GM19397 (cell line): ENCODE data around the gene LCE1E.

Experiments
- ATAC-seq: cut with Tn5 transposase; IDR thresholded peaks from one replicate; pipeline ENCODE4 v1.9.1; 2021; ENCODE audit warnings: mild to moderate bottlenecking, moderate library complexity; ENCODE audit not compliant: unreplicated experiment

The LCE1E gene

GRCh38 chr1:152786077-152786476 is at the start of gene LCE1E:
Gene LCE1E, plus strand, starts transcription at chr1:152786257. Its CDS starts 1,043 bp downstream, at chr1:152787300.
- ATAC-seq, result no peak

- no peak for ATAC-seq
Observed at GRCh38 chr1:152737997-152738396, 48.1 kb upstream of the LCE1E start.

- no peak for ATAC-seq
Observed at GRCh38 chr1:152739841-152740240, 46.2 kb upstream of the LCE1E start.

DNA sequence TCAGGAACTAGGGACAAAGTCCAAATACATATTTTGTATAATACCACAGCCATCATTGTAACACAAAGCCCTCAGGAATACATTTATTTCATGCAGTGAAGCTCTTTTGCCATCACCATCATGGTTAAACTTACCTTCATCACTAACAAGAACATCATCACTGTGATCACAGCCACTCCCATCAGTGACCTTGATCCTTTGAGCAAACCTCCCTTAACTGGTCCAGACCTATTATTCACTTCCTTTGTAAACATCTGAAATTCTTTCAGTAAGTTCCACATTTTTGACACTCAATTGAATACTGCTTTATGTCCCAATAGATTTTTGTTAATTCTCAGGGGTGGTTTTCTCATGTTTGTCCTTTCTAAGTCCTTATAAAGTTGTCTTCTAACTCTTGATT is 44.4 kb upstream of the LCE1E start:
- ATAC-seq, result no peak

GRCh38 chr1:152743371-152744145 is 42.5 kb upstream of the LCE1E start:
- no peak for ATAC-seq

GRCh38 chr1:152745289-152745704 is 40.8 kb upstream of the LCE1E start:
- no peak for ATAC-seq

DNA sequence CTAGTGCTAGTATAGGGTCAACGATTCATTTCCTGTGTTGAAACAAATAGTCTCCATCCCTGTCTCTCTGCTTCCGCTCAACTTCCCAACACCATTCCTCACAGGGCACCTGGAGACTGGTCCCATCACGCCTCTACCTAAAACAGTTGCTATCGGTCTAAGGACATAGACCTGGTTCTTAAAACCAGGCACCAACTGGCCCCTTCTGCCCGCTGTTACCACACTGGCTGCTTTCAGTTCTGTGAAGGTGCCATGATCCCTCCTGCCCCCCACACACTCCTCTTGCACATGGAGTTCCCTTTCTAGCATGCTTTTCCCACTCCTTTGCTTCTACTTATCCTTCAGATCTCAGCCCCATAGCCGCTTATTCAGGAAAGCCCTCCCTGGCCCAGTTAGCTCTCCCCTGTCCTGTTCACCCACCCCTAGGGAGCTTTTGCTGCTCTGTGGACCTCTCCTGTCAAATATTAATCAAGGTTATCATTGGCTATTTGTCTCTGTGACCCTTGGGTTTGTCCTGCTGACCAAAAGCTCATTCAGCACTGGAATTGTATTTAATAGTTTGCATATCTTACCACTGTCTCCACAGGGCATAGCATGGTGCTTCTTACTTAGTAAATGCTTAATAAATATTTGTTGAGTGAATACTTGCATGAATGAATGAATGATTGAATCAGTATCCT is 40.2 kb upstream of the LCE1E start:
- ATAC-seq, result no peak

DNA sequence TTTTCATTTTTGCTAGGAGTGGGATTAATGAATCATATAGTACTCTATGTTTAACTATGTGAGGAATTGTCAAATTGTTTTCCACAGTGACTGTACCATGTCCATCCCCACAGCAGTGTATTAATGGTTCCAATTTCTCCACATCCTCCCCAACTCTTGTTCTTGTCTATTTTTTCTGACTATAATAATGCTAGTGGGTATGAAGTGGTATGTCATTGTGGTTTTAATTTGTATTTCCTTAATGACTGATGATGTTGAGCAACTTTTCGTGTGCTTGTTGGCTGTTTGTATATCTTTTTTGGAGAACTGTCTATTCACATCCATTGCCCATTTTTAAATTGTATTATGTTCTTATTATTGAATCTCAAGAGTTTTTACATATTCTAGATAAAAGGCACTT is 38.2 kb upstream of the LCE1E start:
- no peak for ATAC-seq

DNA sequence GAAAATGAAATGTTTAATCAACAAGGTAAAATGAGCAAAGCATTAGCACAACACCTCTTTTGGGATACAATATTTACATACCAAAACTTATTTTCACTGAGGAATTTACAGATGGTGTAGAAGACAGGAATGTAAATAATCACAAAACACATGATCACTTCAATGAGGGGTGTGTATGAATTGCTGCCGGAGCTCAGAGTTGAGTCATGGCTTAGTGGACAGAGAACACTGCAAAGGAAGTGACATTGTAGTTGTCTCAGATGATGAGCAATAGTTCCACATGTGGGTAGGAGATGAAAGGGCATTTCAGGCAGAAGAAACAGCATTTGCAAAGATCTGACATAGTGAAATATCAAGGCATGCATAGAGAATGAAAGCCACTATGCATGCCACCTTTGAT is 33.8 kb upstream of the LCE1E start:
- ATAC-seq, result no peak

GRCh38 chr1:152753586-152753985 is 32.5 kb upstream of the LCE1E start:
- ATAC-seq, result no peak

DNA sequence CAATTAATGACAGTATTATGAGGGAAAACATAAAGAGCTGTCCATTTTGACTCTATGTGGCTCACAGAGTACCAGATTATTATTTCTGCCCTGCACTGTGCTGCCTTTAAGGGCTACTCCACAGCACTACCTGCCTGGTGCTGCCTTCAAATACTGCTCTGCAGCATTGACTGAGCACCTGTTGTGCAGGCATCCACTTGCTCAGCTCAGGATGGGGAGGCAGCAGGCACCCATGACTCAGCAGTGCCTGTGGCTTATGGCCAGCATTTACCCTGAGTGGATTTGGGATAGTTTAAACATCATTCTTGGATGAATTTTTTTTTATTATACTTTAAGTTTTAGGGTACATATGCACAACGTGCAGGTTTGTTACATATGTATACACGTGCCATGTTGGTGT is 29.2 kb upstream of the LCE1E start:
- ATAC-seq, result no peak

DNA sequence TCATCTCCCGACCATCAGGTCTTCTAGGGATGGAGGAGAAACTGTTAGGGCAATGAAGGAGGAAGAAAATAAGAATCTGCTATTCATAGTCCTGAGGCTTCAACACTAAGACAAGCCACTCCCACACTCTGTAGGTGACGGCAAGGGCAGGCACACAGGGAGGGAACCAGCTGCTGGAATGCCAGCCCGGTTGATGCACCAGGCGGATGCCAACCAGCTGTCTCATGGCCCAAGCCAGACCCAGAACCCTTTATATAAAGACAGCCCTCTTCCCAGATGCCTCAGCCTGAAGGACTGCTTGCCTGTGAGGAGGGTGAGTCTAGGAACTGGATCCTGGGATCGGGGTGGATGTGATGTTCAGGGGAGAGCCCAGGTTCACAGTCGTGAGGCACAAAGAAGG is 28.3 kb upstream of the LCE1E start, which contains the start of gene KPRP:
Gene KPRP (plus strand): TSS at position 279 of the 400 bp plus-strand sequence. CDS start 1,564 bp downstream, outside the sequence.
- no peak for ATAC-seq

DNA sequence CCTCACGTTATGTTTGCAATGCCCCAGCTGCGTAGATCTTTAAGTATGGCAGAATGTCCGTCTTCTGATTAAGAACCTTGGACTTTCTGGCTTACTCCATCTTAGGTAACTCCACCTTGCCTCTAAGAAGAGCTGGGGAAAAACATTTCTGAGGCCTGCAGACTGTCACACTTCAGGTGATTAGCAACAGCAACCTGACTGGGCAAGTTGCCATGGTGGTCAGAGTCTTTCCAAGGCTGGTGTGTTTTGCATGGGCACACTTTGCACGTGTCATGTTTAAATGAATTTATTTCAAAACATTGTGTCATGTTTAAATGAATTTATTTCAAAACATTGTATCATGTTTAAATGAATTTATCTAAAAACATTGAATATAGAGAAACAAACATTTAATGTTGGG is 27.4 kb upstream of the LCE1E start:
- ATAC-seq, result no peak

- ATAC-seq, result no peak
Observed at GRCh38 chr1:152759453-152760173, 26.4 kb upstream of the LCE1E start.

DNA sequence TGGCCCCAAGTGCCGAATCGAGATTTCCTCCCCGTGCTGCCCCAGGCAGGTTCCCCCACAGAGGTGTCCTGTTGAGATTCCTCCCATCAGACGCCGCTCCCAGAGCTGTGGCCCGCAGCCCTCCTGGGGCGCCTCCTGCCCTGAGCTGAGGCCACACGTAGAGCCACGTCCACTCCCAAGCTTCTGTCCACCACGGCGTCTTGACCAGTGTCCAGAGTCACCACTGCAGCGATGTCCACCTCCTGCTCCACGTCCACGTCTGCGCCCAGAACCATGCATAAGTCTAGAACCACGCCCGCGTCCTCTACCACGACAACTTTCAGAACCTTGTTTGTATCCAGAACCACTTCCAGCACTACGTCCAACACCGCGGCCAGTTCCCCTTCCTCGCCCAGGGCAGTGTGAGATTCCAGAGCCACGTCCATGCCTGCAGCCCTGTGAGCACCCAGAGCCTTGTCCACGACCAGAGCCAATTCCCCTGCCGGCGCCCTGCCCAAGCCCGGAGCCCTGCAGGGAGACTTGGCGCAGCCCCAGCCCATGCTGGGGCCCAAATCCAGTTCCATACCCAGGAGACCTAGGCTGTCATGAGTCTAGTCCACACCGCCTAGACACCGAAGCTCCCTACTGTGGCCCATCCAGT is 25.4 kb upstream of the LCE1E start:
- ATAC-seq, result no peak

- ATAC-seq, result no peak
Observed at GRCh38 chr1:152761609-152762213, 24.3 kb upstream of the LCE1E start.

DNA sequence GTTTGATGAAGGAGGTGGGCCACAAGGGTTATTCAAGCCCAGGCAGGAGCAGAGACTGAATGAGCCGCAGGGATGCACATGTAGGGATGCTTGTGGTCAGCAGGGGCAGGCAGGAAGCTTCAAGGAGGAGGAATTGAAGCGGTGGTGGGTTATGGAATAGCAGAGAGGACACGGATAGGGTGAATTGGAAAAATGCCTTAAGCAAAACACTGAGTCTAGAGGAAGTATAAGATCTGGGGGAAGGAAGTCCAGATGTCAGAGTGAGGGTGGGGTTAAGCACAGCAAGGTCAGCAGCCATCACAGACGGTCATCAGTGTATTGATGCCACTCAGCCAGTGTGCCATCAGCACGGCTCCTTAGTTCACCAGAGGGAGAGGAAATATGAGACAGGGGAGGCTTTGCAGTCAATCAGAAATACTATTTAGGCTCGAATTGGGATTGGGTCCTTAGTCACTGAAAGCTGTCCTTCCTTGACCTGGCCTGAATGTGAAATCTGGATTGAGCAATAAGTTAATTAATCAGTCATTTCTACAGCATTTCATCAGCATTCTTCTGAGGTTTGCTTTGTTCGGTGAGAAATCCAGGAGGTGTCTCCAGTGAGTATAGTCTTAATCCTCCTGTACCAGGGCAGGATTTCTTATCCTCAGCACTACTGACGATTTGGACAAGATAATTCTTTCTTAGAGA is 17.1 kb upstream of the LCE1E start:
- no peak for ATAC-seq

- no peak for ATAC-seq
Observed at GRCh38 chr1:152770411-152770810, 15.6 kb upstream of the LCE1E start.

GRCh38 chr1:152774875-152775274 is 11.2 kb upstream of the LCE1E start, which contains the start of gene LCE1F:
Gene LCE1F, plus strand, starts transcription at chr1:152775140. Its CDS starts 1,232 bp downstream, at chr1:152776372.
- no peak for ATAC-seq

DNA sequence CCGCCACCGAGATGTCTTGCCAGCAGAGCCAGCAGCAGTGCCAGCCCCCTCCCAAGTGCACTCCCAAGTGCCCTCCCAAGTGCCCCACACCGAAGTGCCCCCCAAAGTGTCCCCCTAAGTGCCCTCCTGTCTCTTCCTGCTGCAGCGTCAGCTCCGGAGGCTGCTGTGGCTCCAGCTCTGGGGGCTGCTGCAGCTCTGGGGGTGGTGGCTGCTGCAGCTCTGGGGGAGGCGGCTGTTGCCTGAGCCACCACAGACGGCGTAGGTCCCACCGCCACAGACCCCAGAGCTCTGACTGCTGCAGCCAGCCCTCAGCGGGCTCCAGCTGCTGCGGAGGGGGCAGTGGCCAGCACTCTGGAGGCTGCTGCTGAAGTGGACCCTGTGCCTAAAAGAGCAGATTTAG is 9.7 kb upstream of the LCE1E start:
- no peak for ATAC-seq
